Fibroblast of gingiva (primary cell): ENCODE results near the gene SLC12A2.

ENCODE experiments used
- DNase-seq: peaks from one replicate; pipeline ENCODE4 v3.0.0-alpha.2; 2011; ENCODE audit warnings: low read depth

Gene SLC12A2

GRCh38 chr5:128228008-128228407 lies 144.4 kb downstream of the SLC12A2 start:
- peak; percentile 77 for DNase-seq

- DNase-seq: peak; percentile 67
Measured at GRCh38 chr5:128228521-128228920, 145.0 kb downstream of the SLC12A2 start.

- DNase-seq: no peak
Measured at GRCh38 chr5:128234928-128235641, 151.5 kb downstream of the SLC12A2 start.

- DNase-seq: no peak
Measured at GRCh38 chr5:128236334-128236733, 152.8 kb downstream of the SLC12A2 start.

GRCh38 chr5:128237000-128237399 lies 153.4 kb downstream of the SLC12A2 start:
- no peak for DNase-seq

- DNase-seq: no peak
Measured at GRCh38 chr5:128237546-128237945, 154.0 kb downstream of the SLC12A2 start.
